Spleen (tissue), 7 donors: ENCODE results near the gene ADGRA1.

Experiments used
- POLR2A ChIP-seq, 3 donors: fragments of 450-650 bp; IDR thresholded peaks; one replicate each; pipeline ENCODE4 v1.5.1; 2017; ENCODE audit warnings: antibody characterized with exemption in 3 of 3, mild to moderate bottlenecking in 1 of 3
- POLR2AphosphoS5 ChIP-seq, 3 donors: sonication (generic); formaldehyde crosslinking; IDR thresholded peaks; one replicate each; pipeline ENCODE4 v1.5.1; 2017; ENCODE audit warnings: antibody characterized with exemption in 3 of 3
- TF ChIP-seq, protein P1 (sequence below), 11 experiments: fragments of 200-600 bp in 7 of 11; fragments of 450-650 bp in 4 of 11; sonication (generic) in 4 of 11; IDR thresholded peaks in 8 of 11; conservative IDR thresholded peaks in 3 of 11; 1 replicate in 7 of 11; 2 replicates in 4 of 11; pipeline versions ENCODE4 v1.4.0 to v1.8.0; 2016 to 2021; ENCODE audit warnings: antibody characterized with exemption in 11 of 11, inconsistent platforms in 4 of 11, mild to moderate bottlenecking in 1 of 11
- donor health status: DM: no; HTN: no; CAD: no; lungs with moderate emphysema.
- donor health status: DM: no; HTN: no; CAD: no.
- donor health status: DM: no; HTN: no; CAD: no.

DNA sequence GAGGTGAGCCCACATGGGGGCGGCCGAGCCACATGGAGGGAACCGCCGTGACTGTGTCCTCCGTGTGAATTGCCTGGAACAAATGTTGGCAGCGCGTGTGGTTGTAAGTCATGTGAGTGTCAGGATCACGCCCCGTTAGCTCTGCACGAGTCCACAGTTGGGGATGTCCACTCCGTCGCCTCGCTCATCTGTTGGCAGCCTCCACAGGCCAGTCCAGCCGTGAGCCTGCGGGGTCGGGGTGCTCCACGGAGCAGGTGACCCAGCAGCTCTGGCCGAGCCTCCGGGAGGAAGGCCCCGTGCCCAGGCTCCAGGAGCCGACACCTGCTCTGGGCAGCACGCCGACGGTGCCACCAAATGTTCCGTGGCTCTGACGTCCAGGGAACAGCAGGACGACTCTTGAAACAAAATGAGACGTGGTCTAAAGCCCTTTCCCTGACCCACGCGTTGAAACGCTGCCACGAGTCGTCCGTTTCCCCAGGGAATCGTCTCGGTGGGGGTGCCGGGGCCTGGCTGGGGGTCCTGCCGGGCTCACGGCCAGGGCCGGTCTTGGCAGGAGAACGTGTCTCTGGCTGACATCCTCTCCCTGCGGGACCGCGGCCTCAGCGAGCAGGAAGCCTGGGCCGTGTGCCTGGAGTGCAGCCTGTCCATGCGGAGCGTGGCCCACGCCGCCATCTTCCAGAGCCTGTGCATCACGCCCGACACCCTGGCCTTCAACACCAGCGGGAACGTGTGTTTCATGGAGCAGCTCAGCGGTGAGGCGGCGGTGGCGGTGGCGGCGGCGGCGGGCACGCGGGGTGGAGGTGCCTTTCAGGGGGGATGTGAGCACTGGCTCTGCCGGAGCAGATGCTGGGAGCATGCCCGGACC, 79.3 kb downstream of the ADGRA1 start:
- TF ChIP-seq, protein P1, sequence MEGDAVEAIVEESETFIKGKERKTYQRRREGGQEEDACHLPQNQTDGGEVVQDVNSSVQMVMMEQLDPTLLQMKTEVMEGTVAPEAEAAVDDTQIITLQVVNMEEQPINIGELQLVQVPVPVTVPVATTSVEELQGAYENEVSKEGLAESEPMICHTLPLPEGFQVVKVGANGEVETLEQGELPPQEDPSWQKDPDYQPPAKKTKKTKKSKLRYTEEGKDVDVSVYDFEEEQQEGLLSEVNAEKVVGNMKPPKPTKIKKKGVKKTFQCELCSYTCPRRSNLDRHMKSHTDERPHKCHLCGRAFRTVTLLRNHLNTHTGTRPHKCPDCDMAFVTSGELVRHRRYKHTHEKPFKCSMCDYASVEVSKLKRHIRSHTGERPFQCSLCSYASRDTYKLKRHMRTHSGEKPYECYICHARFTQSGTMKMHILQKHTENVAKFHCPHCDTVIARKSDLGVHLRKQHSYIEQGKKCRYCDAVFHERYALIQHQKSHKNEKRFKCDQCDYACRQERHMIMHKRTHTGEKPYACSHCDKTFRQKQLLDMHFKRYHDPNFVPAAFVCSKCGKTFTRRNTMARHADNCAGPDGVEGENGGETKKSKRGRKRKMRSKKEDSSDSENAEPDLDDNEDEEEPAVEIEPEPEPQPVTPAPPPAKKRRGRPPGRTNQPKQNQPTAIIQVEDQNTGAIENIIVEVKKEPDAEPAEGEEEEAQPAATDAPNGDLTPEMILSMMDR (IDR thresholded peaks at IDR 0.05 in 8 of 11, conservative IDR thresholded peaks at IDR 0.05 in 3 of 11), result no peak
- TF ChIP-seq POLR2A (IDR thresholded peaks at IDR 0.05), result no peak
- TF ChIP-seq POLR2AphosphoS5 (IDR thresholded peaks at IDR 0.05), result no peak
